GM20431 (cell line): ENCODE data around the gene SOHLH2.

Experiments used
- in situ Hi-C: fragments of 300-500 bp; cut with MseI, MboI; formaldehyde crosslinking; loops from one replicate; pipeline ENCODE4 v1.15.0; 2020; ENCODE audit warnings: low sequenced_read_pairs; ENCODE audit not compliant: unreplicated experiment

The SOHLH2 gene

GRCh38 chr13:36133950-36134626 lies 80.3 kb downstream of the SOHLH2 start:
- in situ Hi-C loops = no loop called here

GRCh38 chr13:36132376-36132775 lies 82.0 kb downstream of the SOHLH2 start:
- in situ Hi-C loops = no loop called here

GRCh38 chr13:36131931-36132297 lies 82.4 kb downstream of the SOHLH2 start:
- in situ Hi-C loops = no loop called here

- in situ Hi-C loops = no loop called here
Observed at GRCh38 chr13:36131222-36131930, 83.0 kb downstream of the SOHLH2 start, which contains the start of gene DCLK1. DCLK1 (minus strand) TSS chr13:36131382.

GRCh38 chr13:36130552-36131221 lies 83.7 kb downstream of the SOHLH2 start:
- in situ Hi-C loops = no loop called here

GRCh38 chr13:36130193-36130551 lies 84.2 kb downstream of the SOHLH2 start:
- in situ Hi-C loops = no loop called here

- in situ Hi-C loops = no loop called here
Observed at GRCh38 chr13:36129539-36129938, 84.8 kb downstream of the SOHLH2 start.

- in situ Hi-C loops = no loop called here
Observed at GRCh38 chr13:36126491-36126890, 87.9 kb downstream of the SOHLH2 start.

GRCh38 chr13:36125841-36126240 lies 88.5 kb downstream of the SOHLH2 start:
- in situ Hi-C loops = no loop called here

- in situ Hi-C loops = no loop called here
Observed at GRCh38 chr13:36124236-36124822, 90.0 kb downstream of the SOHLH2 start.
